HepG2 (cell line): ENCODE results near the gene BOLL. TPM values are rescaled to one million over a fixed set of nuclear protein-coding genes. Genes with fewer than 3 reads are reported as not detected.

Experiments used
- BHLHE40 ChIP-seq: IDR thresholded peaks from 2 replicates; pipeline ENCODE4 v1.6.1; 2011; ENCODE audit warnings: low read length, improper control_type of control experiment
- CREM ChIP-seq, 2 experiments: sonication (generic) in 1 of 2; formaldehyde crosslinking in 1 of 2; IDR thresholded peaks; 2 replicates each; pipeline versions ENCODE4 v1.4.0 to v1.6.1; 2016 to 2020; ENCODE audit warnings: antibody characterized with exemption in 1 of 2, mild to moderate bottlenecking in 1 of 2, missing genetic modification reagents in 1 of 2
- EZH2 ChIP-seq: conservative IDR thresholded peaks from 2 replicates; pipeline ENCODE4 v1.6.1; 2012; ENCODE audit warnings: mild to moderate bottlenecking, low read depth, low read length, moderate library complexity
- FOXA1 ChIP-seq, 2 experiments: fragments of 450-650 bp in 1 of 2; sonication (generic) in 1 of 2; formaldehyde crosslinking in 1 of 2; IDR thresholded peaks; 2 replicates each; pipeline versions ENCODE4 v1.4.0 to v1.6.1; 2016 to 2020; ENCODE audit warnings: missing genetic modification reagents in 1 of 2
- GATAD2A ChIP-seq: IDR thresholded peaks from 2 replicates; pipeline ENCODE4 v1.6.1; 2016
- MTA3 ChIP-seq: sonication (generic); formaldehyde crosslinking; IDR thresholded peaks from 2 replicates; pipeline ENCODE4 v1.4.0; 2020; ENCODE audit warnings: missing genetic modification reagents
- RFXAP ChIP-seq: sonication (generic); formaldehyde crosslinking; IDR thresholded peaks from 2 replicates; pipeline ENCODE4 v1.4.0; 2020; ENCODE audit warnings: missing genetic modification reagents, borderline replicate concordance
- STAT5B ChIP-seq: sonication (generic); formaldehyde crosslinking; IDR thresholded peaks from 2 replicates; pipeline ENCODE4 v1.4.0; 2020; ENCODE audit warnings: missing genetic modification reagents
- TFAP4 ChIP-seq: sonication (generic); IDR thresholded peaks from 2 replicates; pipeline ENCODE4 v1.6.1; 2016; ENCODE audit warnings: low read depth, borderline replicate concordance
- USF2 ChIP-seq, 2 experiments: sonication (generic) in 1 of 2; formaldehyde crosslinking in 1 of 2; IDR thresholded peaks; 2 replicates each; pipeline versions ENCODE4 v1.5.1 to v1.6.1; 2011 to 2020; ENCODE audit warnings: borderline replicate concordance in 1 of 2, low read depth in 1 of 2, low read length in 1 of 2, mild to moderate bottlenecking in 1 of 2, missing genetic modification reagents in 1 of 2, moderate library complexity in 1 of 2
- ZBTB49 ChIP-seq: sonication (generic); formaldehyde crosslinking; IDR thresholded peaks from 2 replicates; pipeline ENCODE4 v1.4.0; 2020; ENCODE audit warnings: missing genetic modification reagents, borderline replicate concordance
- ZBTB7A ChIP-seq: sonication (generic); formaldehyde crosslinking; IDR thresholded peaks from 2 replicates; pipeline ENCODE4 v1.8.0; 2022; ENCODE audit warnings: mild to moderate bottlenecking, missing genetic modification reagents
- ZFP90 ChIP-seq: sonication (generic); formaldehyde crosslinking; IDR thresholded peaks from 2 replicates; pipeline ENCODE4 v1.8.0; 2022; ENCODE audit warnings: missing genetic modification reagents, mild to moderate bottlenecking, inconsistent platforms, borderline replicate concordance
- ZNF121 ChIP-seq: sonication (generic); formaldehyde crosslinking; IDR thresholded peaks from 2 replicates; pipeline ENCODE4 v1.5.0; 2020; ENCODE audit warnings: mild to moderate bottlenecking, missing genetic modification reagents
- ZNF331 ChIP-seq: sonication (generic); formaldehyde crosslinking; IDR thresholded peaks from 2 replicates; pipeline ENCODE4 v1.4.0; 2020; ENCODE audit warnings: missing genetic modification reagents
- ZNF432 ChIP-seq: sonication (generic); formaldehyde crosslinking; IDR thresholded peaks from 2 replicates; pipeline ENCODE4 v1.5.0; 2020; ENCODE audit warnings: missing genetic modification reagents, mild to moderate bottlenecking, borderline replicate concordance
- ZNF577 ChIP-seq: sonication (generic); formaldehyde crosslinking; IDR thresholded peaks from 2 replicates; pipeline ENCODE4 v1.4.0; 2020; ENCODE audit warnings: mild to moderate bottlenecking, low read depth, missing genetic modification reagents, borderline replicate concordance
- polyA plus RNA-seq, 8 experiments: library from polyadenylated mRNA; depleted of rRNA in 3 of 8; stranded (reverse) in 7 of 8; unstranded in 1 of 8; fragments of >200 nt; fragmentation: Illumina TruSeq in 4 of 8; extraction: Trizol in 4 of 8; gene quantifications; 2 replicates each; pipeline versions ENCODE4 v1.2.1 to v1.2.3, GENCODE V29; 2011 to 2016; ENCODE audit warnings: low read depth in 4 of 8, missing spikeins in 1 of 8, mixed read lengths in 1 of 8; ENCODE audit not compliant: insufficient read depth in 1 of 8
- total RNA-seq, 5 experiments: library from RNA; depleted of rRNA; stranded (reverse); fragments of >200 nt; fragmentation: Illumina TruSeq; extraction: Trizol; gene quantifications; 2 replicates each; pipeline ENCODE4 v1.2.3, GENCODE V29; 2016; ENCODE audit warnings: low read depth in 1 of 5
- TF ChIP-seq, protein P1 (sequence below): sonication (generic); formaldehyde crosslinking; IDR thresholded peaks from 2 replicates; pipeline ENCODE4 v1.5.1; 2020; ENCODE audit warnings: missing genetic modification reagents, mild to moderate bottlenecking, borderline replicate concordance
- TF ChIP-seq, protein P2 (sequence below): sonication (generic); formaldehyde crosslinking; IDR thresholded peaks from 2 replicates; pipeline ENCODE4 v1.4.0; 2020; ENCODE audit warnings: missing genetic modification reagents, mild to moderate bottlenecking, borderline replicate concordance

The BOLL gene
- total and polyA plus RNA-seq, 2 of the 13 experiments (the other 11 are each of a cell fraction or from before 2014, with no cell fraction given) = not detected

GRCh38 chr2:197705121-197705911 is 79.8 kb downstream of the BOLL start, which contains the start of gene MARS2 (continued):
- TF ChIP-seq ZBTB7A (CRISPR knock-in tag) (peak; percentile 63; the same call in 1 of the 2 replicates), STAT5B (CRISPR knock-in tag) (no peak), ZNF331 (CRISPR knock-in tag) (peak; percentile 42; the same call in 1 of the 2 replicates), ZNF432 (CRISPR knock-in tag) (no peak; the same call in 1 of the 2 replicates), RFXAP (CRISPR knock-in tag) (0 out of 2 replicates have a peak, but pooled peaks have one; percentile 4), ZNF121 (CRISPR knock-in tag) (peak; percentile 30; the same call in 1 of the 2 replicates), CREM (IDR thresholded peaks at IDR 0.05) (no peak), CREM (CRISPR knock-in tag; IDR thresholded peaks at IDR 0.05) (no peak), ZNF577 (CRISPR knock-in tag) (no peak), ZFP90 (CRISPR knock-in tag) (no peak), MTA3 (CRISPR knock-in tag) (no peak), USF2 (IDR thresholded peaks at IDR 0.05; ENCODE audit: low read depth, low read length) (peak; percentile 61; the same call in 1 of the 2 replicates), USF2 (CRISPR knock-in tag; IDR thresholded peaks at IDR 0.05; ENCODE audit: borderline replicate concordance) (no peak; the same call in 1 of the 2 replicates), TFAP4 (no peak), BHLHE40 (peak; percentile 94), EZH2 (no peak), GATAD2A (CRISPR knock-in tag) (no peak; the same call in 1 of the 2 replicates), FOXA1 (IDR thresholded peaks at IDR 0.05) (no peak), FOXA1 (CRISPR knock-in tag; IDR thresholded peaks at IDR 0.05) (no peak; the same call in 1 of the 2 replicates), ZBTB49 (CRISPR knock-in tag) (peak; percentile 64; the same call in 1 of the 2 replicates)
- TF ChIP-seq, protein P1, sequence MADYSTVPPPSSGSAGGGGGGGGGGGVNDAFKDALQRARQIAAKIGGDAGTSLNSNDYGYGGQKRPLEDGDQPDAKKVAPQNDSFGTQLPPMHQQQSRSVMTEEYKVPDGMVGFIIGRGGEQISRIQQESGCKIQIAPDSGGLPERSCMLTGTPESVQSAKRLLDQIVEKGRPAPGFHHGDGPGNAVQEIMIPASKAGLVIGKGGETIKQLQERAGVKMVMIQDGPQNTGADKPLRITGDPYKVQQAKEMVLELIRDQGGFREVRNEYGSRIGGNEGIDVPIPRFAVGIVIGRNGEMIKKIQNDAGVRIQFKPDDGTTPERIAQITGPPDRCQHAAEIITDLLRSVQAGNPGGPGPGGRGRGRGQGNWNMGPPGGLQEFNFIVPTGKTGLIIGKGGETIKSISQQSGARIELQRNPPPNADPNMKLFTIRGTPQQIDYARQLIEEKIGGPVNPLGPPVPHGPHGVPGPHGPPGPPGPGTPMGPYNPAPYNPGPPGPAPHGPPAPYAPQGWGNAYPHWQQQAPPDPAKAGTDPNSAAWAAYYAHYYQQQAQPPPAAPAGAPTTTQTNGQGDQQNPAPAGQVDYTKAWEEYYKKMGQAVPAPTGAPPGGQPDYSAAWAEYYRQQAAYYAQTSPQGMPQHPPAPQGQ (CRISPR knock-in tag) = no peak
- TF ChIP-seq, protein P2, sequence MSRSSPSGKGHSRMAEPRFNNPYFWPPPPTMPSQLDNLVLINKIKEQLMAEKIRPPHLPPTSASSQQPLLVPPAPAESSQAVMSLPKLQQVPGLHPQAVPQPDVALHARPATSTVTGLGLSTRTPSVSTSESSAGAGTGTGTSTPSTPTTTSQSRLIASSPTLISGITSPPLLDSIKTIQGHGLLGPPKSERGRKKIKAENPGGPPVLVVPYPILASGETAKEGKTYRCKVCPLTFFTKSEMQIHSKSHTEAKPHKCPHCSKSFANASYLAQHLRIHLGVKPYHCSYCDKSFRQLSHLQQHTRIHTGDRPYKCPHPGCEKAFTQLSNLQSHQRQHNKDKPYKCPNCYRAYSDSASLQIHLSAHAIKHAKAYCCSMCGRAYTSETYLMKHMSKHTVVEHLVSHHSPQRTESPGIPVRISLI (CRISPR knock-in tag) = 0 out of 2 replicates have a peak, but pooled peaks have one; percentile 22
